B cell (primary cell): ENCODE results near the gene COL1A1.

Experiments used
- EZH2 ChIP-seq: IDR thresholded peaks from 2 replicates; pipeline ENCODE4 v1.6.1; 2012; ENCODE audit warnings: borderline replicate concordance, low read depth, mild to moderate bottlenecking, moderate library complexity, low read length; ENCODE audit not compliant: insufficient read depth, poor library complexity, severe bottlenecking
- TF ChIP-seq, protein P1 (sequence below): fragments of 200-600 bp; IDR thresholded peaks from one replicate; pipeline ENCODE4 v1.8.0; 2022; ENCODE audit warnings: antibody characterized with exemption, mild to moderate bottlenecking

GRCh38 chr17:50188921-50189549 is 12.4 kb downstream of the COL1A1 start:
- TF ChIP-seq, protein P1, sequence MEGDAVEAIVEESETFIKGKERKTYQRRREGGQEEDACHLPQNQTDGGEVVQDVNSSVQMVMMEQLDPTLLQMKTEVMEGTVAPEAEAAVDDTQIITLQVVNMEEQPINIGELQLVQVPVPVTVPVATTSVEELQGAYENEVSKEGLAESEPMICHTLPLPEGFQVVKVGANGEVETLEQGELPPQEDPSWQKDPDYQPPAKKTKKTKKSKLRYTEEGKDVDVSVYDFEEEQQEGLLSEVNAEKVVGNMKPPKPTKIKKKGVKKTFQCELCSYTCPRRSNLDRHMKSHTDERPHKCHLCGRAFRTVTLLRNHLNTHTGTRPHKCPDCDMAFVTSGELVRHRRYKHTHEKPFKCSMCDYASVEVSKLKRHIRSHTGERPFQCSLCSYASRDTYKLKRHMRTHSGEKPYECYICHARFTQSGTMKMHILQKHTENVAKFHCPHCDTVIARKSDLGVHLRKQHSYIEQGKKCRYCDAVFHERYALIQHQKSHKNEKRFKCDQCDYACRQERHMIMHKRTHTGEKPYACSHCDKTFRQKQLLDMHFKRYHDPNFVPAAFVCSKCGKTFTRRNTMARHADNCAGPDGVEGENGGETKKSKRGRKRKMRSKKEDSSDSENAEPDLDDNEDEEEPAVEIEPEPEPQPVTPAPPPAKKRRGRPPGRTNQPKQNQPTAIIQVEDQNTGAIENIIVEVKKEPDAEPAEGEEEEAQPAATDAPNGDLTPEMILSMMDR: no peak
- TF ChIP-seq EZH2: no peak
